PFSK-1 (cell line): ENCODE data around the gene MYCBPAP.

Experiments used
- POLR2AphosphoS5 ChIP-seq: IDR thresholded peaks from 2 replicates; pipeline ENCODE4 v1.6.1; 2012; ENCODE audit warnings: low read depth, mild to moderate bottlenecking, control low read depth, low read length, moderate library complexity
- SIN3A ChIP-seq: IDR thresholded peaks from 2 replicates; pipeline ENCODE4 v1.6.1; 2012; ENCODE audit warnings: mild to moderate bottlenecking, low read length, moderate library complexity, borderline replicate concordance; ENCODE audit not compliant: insufficient read depth
- TAF1 ChIP-seq: IDR thresholded peaks from 2 replicates; pipeline ENCODE4 v1.6.1; 2012; ENCODE audit warnings: low read length, control low read depth, borderline replicate concordance; ENCODE audit not compliant: insufficient read depth

- TF ChIP-seq TAF1 (no peak), SIN3A (no peak), POLR2AphosphoS5 (no peak)
These were observed 50.8 kb downstream of the MYCBPAP start for GRCh38 chr17:50558941-50559614.
